Nephron progenitor cell (in vitro differentiated cells): ENCODE measurements around the gene CTNND1.

ENCODE experiments used
- DNase-seq: peaks from one replicate; pipeline ENCODE4 v3.0.0; 2021
- H3K27ac Mint-ChIP-seq: 2 replicates; pipeline ENCODE4 v1.8.0; 2021; ENCODE audit warnings: mild to moderate bottlenecking, moderate library complexity, mixed read lengths
- H3K27me3 Mint-ChIP-seq: 2 replicates; pipeline ENCODE4 v1.8.0; 2021; ENCODE audit warnings: mild to moderate bottlenecking, low read depth, mixed read lengths; ENCODE audit not compliant: poor library complexity
- H3K36me3 Mint-ChIP-seq: 2 replicates; pipeline ENCODE4 v1.8.0; 2021; ENCODE audit warnings: low read depth, mixed read lengths
- H3K4me1 Mint-ChIP-seq: 2 replicates; pipeline ENCODE4 v1.8.0; 2021; ENCODE audit warnings: mixed read lengths
- H3K4me3 Mint-ChIP-seq: 2 replicates; pipeline ENCODE4 v1.8.0; 2021; ENCODE audit warnings: mild to moderate bottlenecking, moderate library complexity, mixed read lengths
- H3K9me3 Mint-ChIP-seq: 2 replicates; pipeline ENCODE4 v1.8.0; 2021; ENCODE audit warnings: mild to moderate bottlenecking, moderate library complexity, mixed read lengths
- CTCF ChIP-seq: fragments of 200-600 bp; sonication (generic); IDR thresholded peaks from 2 replicates; pipeline ENCODE4 v1.5.0; 2021; ENCODE audit warnings: antibody characterized with exemption

Gene CTNND1

GRCh38 chr11:57770793-57771192, 9.2 kb downstream of the CTNND1 start:
- no peak for DNase-seq
- no peak for TF ChIP-seq CTCF
- Mint-ChIP-seq H3K4me3 (no peak overlapping the region), H3K27ac (peak overlapping the region; percentile 71), H3K9me3 (peaks cover 25% of the 10 kb centered on the region), H3K36me3 (peaks cover 61% of the 10 kb centered on the region), H3K4me1 (peaks cover 46% of the 10 kb centered on the region), H3K27me3 (no peaks in the 10 kb centered on the region)

GRCh38 chr11:57771365-57771764, 9.8 kb downstream of the CTNND1 start:
- H3K4me1 Mint-ChIP-seq = peaks cover 50% of the 10 kb centered on the region

GRCh38 chr11:57772562-57772961, 11.0 kb downstream of the CTNND1 start:
- no peaks in the 10 kb centered on the region for H3K27me3 Mint-ChIP-seq
- TF ChIP-seq CTCF = no peak
- peak overlapping the region; percentile 66 for H3K27ac Mint-ChIP-seq
- peaks cover 44% of the 10 kb centered on the region for H3K36me3 Mint-ChIP-seq
- no peak overlapping the region for H3K4me3 Mint-ChIP-seq
- peaks cover 12% of the 10 kb centered on the region for H3K9me3 Mint-ChIP-seq
- H3K4me1 Mint-ChIP-seq = peaks cover 60% of the 10 kb centered on the region
- no peak for DNase-seq

More at GRCh38 chr11:57771365-57771764, 9.8 kb downstream of the CTNND1 start:
- Mint-ChIP-seq H3K9me3 (peaks cover 22% of the 10 kb centered on the region), H3K4me3 (no peak overlapping the region), H3K36me3 (peaks cover 56% of the 10 kb centered on the region), H3K27ac (no peak overlapping the region), H3K27me3 (no peaks in the 10 kb centered on the region)
- no peak for TF ChIP-seq CTCF
- no peak for DNase-seq

GRCh38 chr11:57773026-57773598, 11.5 kb downstream of the CTNND1 start:
- TF ChIP-seq CTCF = no peak
- Mint-ChIP-seq H3K4me1 (peaks cover 65% of the 10 kb centered on the region), H3K27ac (peak overlapping the region; percentile 66), H3K9me3 (peaks cover 9% of the 10 kb centered on the region), H3K36me3 (peaks cover 38% of the 10 kb centered on the region), H3K27me3 (no peaks in the 10 kb centered on the region), H3K4me3 (no peak overlapping the region)
- no peak for DNase-seq

GRCh38 chr11:57775491-57775890, 13.9 kb downstream of the CTNND1 start:
- Mint-ChIP-seq H3K4me1 (peaks cover 82% of the 10 kb centered on the region), H3K4me3 (peak overlapping the region; percentile 40), H3K9me3 (no peaks in the 10 kb centered on the region), H3K27ac (peak overlapping the region; percentile 97), H3K27me3 (no peaks in the 10 kb centered on the region), H3K36me3 (peaks cover 22% of the 10 kb centered on the region)
- no peak for DNase-seq
- no peak for TF ChIP-seq CTCF

- peaks cover 18% of the 10 kb centered on the region for H3K36me3 Mint-ChIP-seq
- peak overlapping the region; percentile 97 for H3K27ac Mint-ChIP-seq
- H3K9me3 Mint-ChIP-seq = no peaks in the 10 kb centered on the region
- no peak for DNase-seq
- peak overlapping the region; percentile 40 for H3K4me3 Mint-ChIP-seq
- TF ChIP-seq CTCF = no peak
- no peaks in the 10 kb centered on the region for H3K27me3 Mint-ChIP-seq
- peaks cover 87% of the 10 kb centered on the region for H3K4me1 Mint-ChIP-seq
Measured at GRCh38 chr11:57776031-57776521, 14.5 kb downstream of the CTNND1 start.
